Bone marrow (tissue), 2 donors: ENCODE results near the gene NDUFAF7.
"Not testable (repeated sequence)": the region's sequence is repeated elsewhere in the genome, so short reads cannot be mapped to it uniquely, and the experiment has no call there.

Experiments
- DNase-seq, 2 donors: peaks; one replicate each; lab custom pipeline; 2025; lab: John Stamatoyannopoulos, UW

The NDUFAF7 gene

DNA sequence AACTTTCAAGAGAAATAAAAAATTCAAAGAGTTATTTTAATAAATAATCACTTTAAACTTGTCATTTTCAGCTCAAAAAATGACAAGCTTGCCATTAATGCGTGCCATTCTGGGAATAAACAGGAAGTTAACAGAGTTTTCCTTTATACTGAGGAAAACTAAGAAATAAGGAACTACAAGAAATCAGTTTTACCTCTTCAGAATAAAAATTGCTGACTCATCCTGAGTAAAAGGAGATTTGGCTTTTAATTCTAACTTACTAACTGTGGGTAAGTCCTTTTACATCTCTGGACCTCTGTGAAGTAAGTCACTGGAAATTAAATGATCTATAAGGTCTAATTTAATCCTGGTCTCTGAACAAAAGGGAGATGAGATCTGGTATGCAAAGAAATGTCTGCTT is 16.2 kb upstream of the NDUFAF7 start:
- DNase-seq: no peak

DNA sequence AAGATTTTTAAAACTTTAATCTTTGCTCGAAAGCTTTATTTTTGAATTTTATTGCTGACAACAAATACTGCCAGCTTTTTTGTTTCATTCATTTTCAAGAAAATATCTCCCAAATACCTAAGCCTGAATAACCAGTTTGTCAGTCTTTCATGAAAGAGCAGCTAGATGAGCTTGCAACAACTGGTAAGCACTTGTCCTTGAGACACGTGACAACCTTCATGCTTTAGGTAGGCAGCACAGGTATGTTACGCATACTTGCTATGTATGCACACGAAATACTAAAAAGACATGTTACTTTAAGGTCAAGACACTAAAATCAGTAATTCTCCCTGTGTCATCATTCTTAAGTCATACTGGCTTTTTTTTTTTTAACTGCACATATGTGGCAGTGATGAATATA is 12.4 kb upstream of the NDUFAF7 start:
- no peak for DNase-seq

DNA sequence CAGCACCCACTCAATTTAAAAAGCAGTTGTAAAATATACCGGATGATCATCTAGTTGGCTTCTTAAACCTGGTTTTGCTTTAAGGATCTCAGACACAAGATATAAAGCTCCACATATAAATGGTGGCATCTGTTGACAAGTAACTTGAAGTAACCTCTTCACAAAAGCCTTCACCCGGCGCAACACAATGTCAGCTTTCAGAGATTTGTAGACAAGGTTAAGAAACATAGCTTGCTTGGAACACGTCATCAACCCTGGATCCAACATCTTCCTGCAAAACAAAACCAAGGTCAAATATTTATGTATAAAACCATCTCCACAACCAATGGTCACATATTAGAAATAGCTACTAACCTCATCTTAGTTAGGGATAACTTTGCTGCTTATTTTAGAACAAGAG is 8.3 kb upstream of the NDUFAF7 start:
- no peak for DNase-seq

DNA sequence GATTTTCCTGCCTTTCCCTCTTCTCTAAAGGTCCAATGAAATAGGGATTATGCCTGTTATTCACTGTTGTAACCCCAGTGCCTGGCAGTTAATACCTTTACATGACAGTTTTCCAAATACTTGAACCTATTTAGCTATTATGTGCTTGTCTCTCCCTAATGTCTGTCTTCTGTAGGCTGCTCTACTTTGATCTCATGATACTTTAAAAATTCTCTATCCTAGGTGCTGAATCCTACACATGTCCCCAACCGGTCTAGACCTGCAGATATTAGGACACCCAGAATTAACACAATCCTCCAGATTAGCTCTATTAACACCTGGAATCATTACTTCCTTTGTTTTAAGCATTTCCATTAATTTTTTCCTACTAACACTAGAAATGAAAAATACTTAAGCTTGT is 7.4 kb upstream of the NDUFAF7 start:
- DNase-seq: no peak

DNA sequence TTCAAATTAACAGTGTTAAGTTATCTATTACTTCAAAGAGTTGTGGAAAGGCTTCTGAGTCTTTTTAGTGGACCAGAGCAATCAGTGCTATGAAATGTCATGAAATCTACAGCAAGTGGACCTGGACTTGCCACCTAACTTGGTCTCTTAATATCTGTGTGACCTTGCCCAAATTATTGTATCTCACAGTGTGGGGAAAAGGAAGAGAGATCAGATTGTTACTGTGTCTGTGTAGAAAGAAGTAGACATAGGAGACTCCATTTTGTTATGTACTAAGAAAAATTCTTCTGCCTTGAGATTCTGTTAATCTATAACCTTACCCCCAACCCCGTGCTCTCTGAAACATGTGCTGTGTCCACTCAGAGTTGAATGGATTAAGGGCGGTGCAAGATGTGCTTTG is 6.3 kb upstream of the NDUFAF7 start:
- not testable (repeated sequence) for DNase-seq

DNA sequence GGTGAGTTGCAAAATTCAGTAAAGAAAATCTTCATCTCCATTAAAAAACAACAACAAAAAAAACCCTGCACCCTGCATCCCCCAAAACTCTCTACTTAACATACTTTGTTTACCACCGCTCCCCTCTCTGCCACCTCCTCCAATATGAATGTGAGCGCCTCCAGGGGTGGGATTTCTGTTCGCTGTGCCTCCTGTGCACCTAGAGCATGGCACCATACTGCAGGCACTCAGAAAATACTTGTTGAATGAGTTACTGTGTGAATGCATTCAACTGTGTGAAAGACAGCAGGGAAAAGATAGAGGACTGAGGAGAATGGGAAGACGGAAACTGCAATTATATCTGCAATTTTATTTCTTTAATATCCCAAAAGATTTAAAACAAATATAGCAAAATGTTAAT is 4.6 kb upstream of the NDUFAF7 start:
- no peak for DNase-seq

DNA sequence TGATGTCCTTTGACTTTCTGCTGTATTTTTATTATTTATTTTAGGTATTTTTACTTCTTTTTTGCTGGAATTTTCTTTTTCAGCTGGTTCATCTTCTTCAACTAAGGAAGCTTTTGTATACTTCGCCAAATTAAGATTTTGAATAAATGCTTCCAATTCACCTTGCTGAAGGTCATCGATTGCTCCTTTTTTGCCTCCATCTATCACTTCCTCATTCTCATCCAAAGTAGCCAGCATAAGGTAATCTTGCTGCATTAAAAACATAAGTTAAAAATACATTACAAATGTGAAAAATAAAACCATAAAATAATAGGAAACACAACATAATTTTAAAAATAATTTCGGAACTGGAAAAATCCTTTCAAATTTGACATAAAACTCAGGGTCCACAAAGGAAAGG is 2.7 kb upstream of the NDUFAF7 start:
- DNase-seq: no peak

DNA sequence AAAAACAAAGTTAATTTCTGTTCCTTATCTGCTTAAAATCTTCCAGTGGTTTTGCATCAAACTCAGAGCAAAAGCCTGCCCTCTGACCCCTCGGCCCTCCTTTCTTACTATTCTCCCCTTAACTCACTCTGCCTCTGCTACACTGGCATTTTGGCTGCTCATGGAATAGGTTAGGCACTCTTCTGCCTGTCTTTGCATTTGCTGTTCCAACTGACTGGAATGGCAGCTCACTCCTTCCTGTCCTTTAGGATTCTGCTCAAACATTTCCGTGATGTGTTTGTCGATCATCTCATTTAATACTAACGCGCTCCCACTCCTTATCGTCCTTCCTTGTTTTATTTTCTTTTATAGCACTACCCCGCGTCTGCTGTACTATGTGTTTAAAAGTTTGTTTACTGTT is 877 bp upstream of the NDUFAF7 start:
- no peak for DNase-seq

DNA sequence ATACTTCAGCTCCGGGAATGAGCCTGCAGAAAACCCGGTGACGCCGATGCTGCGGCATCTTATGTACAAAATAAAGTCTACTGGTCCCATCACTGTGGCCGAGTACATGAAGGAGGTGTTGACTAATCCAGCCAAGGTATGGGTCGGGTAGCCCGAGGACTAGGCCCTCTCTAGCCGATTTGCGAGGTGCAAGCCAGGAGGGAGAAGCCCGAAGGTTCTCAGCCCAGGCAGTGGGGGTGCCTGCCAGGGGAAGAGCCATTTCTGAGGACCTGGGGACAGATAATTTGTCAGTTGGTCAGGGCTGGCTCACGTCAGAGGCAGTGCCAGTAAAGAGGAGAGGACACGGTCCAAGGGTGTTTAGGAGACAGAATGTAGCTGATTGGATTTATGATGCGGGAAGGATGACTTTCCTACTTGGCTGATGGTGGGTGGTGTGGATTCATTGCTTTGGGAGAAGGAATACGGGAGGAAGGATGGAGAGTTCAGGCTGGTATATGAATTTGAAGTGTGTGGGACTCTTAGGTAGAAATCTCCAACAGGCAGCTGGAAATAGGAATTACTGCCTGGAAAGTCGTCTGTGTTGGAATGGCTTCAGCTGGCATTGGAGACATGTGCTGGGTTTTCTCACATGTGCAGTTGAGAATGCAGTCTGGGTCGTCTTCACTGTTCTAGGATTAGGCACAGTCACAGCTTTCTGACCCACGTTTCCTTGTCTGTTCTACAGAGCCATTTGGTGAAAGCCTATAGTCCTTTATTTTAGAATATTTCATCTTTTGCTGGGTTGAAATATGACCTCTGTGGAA is 874 bp downstream of the NDUFAF7 start:
- DNase-seq: no peak

DNA sequence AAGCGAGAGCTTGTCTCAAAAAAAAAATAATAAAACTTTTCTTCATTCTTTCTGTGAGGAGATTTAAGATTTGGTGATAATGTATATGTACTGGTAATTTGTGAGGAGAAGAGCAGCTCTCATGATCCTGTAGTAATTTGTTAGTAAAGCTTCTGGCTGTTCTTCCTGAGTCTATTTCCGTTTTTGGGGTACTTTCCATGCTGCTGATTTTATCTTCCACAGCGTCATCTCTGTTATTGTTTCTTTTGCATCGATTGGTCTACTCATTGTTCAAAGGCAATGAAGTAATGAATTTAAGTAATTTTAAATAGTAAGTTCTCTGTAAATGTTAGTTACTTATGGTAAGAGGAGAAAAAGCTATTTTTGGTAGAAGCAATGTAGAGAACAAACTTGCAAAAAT is 12.0 kb downstream of the NDUFAF7 start:
- no peak for DNase-seq

DNA sequence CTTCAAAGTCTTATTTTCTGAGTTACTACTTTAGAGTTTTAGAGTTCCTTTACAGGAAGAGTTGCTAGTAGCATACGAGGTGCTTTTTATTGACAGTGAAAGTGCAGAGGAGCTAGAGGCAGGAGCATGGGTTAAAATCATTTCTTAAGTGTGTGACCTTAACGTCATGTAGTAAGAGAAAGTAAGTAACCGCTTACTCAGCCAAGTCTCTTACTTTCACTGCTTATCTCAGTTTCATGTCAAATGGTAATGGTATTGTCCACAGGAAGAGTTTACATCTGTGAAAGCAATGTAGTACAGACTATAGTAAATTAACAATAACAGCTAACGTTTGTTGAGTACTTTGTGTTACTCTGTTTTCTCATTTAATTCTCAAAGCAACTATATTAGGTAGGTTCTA is 12.6 kb downstream of the NDUFAF7 start:
- DNase-seq: no peak

DNA sequence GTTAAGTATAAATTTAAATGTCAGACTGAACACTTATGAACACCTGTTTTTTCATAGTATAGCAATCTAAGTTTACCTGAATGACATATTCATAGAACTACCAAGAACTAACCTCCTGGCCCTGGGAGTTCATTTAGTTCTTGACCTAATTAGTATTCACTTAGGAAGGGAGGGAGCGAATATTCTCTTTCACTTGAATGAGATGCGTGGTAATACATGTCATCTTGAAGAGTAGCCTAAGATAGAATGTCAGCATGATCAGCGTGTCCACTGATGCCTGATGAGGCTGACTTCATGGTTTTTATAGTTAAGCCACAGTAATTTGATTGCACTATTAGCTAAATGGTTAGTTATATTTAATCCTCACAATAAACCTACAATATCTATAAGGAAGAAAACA is 13.3 kb downstream of the NDUFAF7 start:
- DNase-seq: no peak

DNA sequence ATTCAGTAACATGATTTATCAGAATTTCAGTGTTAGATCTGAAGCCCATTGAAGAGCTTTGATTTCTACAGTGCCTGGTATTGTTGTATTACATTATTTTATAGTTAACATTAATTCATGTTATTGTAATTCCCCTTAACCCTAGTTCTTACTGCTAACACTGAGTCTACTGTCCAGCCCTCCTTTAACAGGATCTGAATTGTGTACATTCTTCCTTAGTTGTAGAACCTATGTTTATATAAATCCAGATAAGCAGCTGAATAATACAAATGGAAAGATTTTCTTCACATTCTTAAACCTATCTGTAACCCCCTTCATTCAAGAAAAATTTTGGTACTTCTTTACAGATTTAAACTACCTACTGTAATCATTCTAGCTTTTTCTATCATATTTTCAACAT is 14.7 kb downstream of the NDUFAF7 start:
- DNase-seq: no peak

DNA sequence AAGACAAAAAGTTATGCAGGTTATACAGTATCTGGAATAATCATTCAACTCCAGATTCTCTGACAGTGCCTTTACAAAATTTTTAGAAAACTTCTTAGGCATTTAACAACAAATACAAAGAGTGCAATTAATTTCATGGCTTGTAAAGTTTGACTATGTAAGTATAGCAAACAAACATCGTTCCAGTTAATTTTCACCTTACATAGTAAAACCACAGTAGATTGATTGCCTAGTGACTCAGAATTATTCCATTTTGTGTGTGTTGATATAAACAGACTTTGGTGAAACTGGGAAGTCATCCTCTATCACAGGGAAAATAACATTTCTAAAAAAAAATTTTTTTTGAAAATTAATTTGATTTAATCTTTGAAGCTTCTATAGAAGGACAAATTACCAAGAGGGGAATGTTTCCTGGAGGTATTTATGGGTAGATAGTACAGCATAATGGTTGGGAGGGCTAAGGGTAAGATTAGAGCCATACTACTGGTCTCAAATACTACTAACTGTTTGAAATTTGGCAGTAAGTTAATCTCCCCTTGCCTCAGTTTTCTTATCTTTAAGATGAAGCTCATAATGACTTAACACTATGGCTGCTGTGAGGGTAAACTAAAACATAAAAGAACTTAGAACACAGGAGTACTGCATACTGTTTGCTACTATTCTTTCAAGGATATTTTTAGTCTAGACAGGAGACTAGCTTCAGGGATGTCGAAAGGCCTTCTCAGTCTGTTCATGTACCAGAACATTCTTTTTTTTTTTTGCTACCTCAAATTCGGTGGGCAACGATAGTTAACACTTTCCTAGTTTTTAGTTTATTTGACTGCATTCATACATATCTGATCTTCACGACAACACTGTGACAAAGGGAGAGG is 19.6 kb downstream of the NDUFAF7 start:
- no peak for DNase-seq

DNA sequence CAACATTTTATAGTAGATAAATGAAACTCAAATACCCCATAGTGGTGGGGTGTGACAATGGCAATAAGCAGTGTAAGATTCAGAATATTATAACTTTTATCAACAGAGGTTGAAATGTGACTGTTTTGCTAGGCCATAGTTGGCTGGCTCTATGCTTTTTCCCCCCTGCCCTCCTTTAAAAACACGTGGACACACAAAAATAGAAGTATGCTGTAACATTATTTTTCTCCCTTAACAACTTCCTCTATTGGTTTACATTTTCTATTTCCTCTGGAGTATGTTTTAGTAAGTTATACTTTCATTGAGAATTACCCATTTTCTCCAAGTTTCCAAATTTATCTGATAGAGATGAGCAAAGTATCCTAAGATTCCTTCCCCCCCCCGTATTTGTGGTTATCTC is 31.1 kb downstream of the NDUFAF7 start:
- no peak for DNase-seq

DNA sequence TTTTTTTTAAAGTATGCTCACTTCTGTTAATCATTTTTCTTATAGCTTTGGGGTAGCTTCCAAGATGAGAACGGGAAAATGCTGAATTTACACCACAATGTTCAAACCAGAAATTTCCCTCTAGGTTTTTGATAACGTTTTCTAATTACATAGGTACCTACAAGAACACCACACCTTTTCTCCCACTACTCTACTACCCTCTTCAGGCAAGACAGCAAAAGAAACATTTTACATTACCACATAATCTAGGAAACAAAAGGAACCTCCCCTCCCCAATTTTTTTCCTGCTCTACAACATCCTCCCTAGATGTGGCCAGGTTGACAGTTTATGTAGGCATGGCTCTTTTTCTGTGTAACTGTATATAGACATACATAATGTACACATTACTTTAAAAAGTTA is 32.4 kb downstream of the NDUFAF7 start:
- DNase-seq: no peak

DNA sequence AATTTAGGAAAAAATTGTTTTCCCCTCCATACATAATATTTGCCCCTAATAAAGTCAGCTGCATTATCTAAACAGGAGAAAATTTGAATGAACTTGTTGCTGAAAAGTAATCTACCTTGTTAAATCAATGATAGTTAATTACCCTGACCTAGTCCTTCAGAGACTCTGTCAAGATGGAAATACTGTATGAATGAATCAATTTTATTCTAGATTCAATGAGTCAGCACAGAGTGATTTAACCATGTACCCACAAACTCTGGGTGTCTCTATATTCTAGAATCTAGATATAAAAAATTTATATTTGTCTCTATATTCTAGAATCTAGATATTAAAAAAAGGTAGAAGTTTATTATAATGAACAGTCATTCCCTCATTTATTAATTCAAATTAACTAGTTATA is 36.2 kb downstream of the NDUFAF7 start:
- DNase-seq: no peak

DNA sequence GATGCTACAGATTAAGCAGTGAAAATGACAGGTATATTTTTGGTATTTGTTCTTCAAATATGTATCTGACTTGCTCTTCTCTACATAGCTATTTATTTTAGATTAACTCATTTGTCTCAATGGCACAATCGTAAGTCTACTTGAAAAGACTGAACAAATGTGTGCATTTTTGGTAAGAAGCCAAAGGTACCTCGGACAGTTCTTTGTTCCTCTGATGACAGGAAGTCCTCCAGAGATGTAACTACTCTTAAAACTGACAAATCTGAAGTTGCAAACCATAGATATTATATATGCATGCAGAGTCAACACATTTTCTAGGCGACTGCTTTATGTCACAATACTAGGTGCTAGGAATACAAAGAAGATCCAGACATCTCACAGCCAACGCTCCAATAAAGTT is 36.7 kb downstream of the NDUFAF7 start:
- no peak for DNase-seq

DNA sequence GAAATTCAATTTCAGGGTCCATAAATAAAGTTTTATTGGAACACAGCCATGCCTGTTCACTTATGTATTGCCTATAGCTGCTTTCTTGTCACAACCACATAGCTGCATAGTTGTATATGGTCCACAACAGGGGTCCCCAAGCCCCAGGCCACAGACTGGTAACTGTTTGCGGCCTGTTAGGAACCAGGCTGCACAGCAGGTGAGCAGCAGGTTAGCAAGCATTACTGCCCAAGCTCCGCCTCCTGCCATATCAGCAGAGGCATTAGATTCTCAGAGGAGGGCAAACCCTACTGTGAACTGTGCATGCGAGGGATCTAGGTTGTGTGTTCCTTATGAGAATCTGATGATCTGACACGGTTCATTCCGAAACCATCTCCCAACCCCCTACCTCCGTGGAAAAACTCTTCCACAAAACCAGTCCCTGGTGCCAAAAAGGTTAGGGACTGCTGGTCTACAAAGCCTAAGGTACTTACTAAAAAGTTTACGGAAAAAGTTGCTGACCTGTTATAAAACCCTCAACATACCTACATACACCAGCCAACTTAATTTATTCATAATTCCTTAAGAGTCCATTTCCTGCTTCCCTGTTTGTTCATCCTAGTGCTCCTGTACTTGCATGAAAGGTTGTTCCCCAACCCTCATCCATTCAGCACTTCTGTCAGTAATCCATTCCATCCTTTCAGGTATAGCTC is 40.1 kb downstream of the NDUFAF7 start:
- DNase-seq: no peak

DNA sequence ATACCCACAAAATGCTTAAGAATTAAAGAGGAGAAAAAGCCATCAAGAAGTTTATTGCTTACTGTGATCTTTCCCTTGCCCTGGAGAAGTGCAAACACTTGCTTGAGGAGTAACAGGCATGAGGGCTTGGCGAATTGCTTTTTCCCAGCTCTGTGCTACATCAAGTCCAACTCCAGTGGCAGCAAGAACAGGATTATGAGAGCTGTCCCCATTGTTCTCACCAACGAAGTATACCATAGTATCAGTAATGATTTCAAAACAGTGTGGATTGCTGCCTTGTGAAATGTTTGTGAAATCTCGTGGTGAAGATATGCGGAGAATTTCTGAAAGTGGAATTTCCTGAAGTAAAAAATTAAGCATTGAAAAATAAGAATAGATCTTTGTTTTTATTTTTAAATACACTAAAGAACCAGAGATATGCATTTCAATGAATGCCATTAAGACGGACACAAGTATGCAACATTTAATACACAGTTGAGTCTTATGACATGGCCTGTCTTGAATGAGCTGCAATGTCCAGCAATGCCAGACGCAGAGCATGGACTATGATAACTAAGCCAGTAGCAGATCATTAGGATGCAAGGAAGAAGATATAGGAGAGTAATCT is 43.0 kb downstream of the NDUFAF7 start:
- DNase-seq: no peak

DNA sequence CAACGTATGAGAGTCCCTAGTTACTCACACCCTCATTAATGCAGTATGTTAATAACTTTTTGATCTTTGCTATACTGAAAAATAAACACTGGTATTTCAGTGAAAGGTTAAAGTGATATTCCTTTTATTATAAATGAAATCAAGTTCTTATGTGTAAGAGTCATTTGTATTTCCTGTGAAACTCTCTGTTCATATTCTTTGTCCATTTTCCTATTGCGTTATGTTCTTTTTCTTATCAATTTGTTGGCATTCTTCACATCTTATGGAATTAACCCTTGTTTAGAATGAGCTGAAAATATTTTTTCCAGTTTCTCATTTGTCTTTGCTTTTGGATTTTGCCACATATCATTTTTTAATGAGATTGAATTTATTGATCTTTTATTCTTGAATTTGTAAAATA is 44.8 kb downstream of the NDUFAF7 start:
- no peak for DNase-seq

DNA sequence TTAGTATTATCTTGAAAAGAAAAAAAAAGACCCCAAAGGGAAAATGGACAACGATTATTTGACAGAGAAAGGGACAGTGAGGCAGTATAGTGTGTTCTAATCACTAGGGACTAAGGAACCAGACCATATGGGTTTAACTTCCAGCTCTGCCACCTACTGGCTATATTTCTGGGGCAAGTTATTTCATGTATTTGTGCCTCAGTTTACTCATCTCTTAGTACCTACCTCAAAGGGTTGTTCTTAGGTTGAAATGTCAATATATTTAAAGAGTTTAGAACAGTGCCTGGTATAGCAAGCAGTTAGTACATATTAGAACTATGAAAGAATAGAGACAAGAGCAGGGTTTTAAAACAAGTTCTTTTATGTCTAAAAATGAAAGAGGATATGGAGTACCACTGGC is 50.5 kb downstream of the NDUFAF7 start:
- no peak for DNase-seq
